Measurements from ENCODE around the gene UVRAG.

Gene UVRAG
- long read RNA-seq, full-length matches to known transcripts = 28 of 56 reads
- long read RNA-seq, partial matches to known transcripts = 14 of 56 reads
- long read RNA-seq, other reads (novel, unspliced or antisense) = 14 of 56 reads

GRCh38 chr11:75814677-75815344 lies at the start of gene UVRAG:
Gene UVRAG (plus strand): TSS chr11:75815210. CDS start chr11:75815408, 198 bp downstream.
- H3K27ac ChIP-seq (replicated peaks) = peak within 1 kb of the TSS; percentile 83
- H3K4me3 ChIP-seq (replicated peaks; ENCODE audit: insufficient read depth, low read length) = peak within 1 kb of the TSS; percentile 88
- DNase-seq (ENCODE audit: low read depth in 1 of 2, low spot score in 1 of 2) = peak; percentile 98 to 99
- peak; percentile 32; the same call in 1 of the 2 replicates for TF ChIP-seq GABPA (IDR thresholded peaks at IDR 0.05; ENCODE audit: low read depth)
- no peak for TF ChIP-seq CTCF (IDR thresholded peaks at IDR 0.05; ENCODE audit: insufficient read depth, low read length)
- TF ChIP-seq REST (IDR thresholded peaks at IDR 0.05; ENCODE audit: insufficient replicate concordance, low read depth) = no peak
- peak; percentile 67; the same call in 1 of the 2 replicates for TF ChIP-seq POLR2AphosphoS5 (IDR thresholded peaks at IDR 0.05; ENCODE audit: low read depth)
- TF ChIP-seq SPI1 (IDR thresholded peaks at IDR 0.05; ENCODE audit: borderline replicate concordance, low read depth) = peak; percentile 90
- no peaks in the 10 kb centered on the region for H3K27me3 ChIP-seq (ENCODE audit: insufficient read depth, poor library complexity, severe bottlenecking)

GRCh38 chr11:75766443-75767227 lies 48.4 kb upstream of the UVRAG start:
- no peak for TF ChIP-seq REST (IDR thresholded peaks at IDR 0.05; ENCODE audit: insufficient replicate concordance, low read depth)
- TF ChIP-seq POLR2AphosphoS5 (IDR thresholded peaks at IDR 0.05; ENCODE audit: low read depth) = no peak
- no peak for TF ChIP-seq CTCF (IDR thresholded peaks at IDR 0.05; ENCODE audit: insufficient read depth, low read length)
- no peak for TF ChIP-seq SPI1 (IDR thresholded peaks at IDR 0.05; ENCODE audit: borderline replicate concordance, low read depth)
- TF ChIP-seq GABPA (IDR thresholded peaks at IDR 0.05; ENCODE audit: low read depth) = no peak

GRCh38 chr11:75767228-75767572 lies 47.8 kb upstream of the UVRAG start:
- no peak overlapping the region for H3K4me3 ChIP-seq (replicated peaks; ENCODE audit: insufficient read depth, low read length)
- H3K27ac ChIP-seq (replicated peaks) = no peak overlapping the region
- H3K27me3 ChIP-seq (ENCODE audit: insufficient read depth, poor library complexity, severe bottlenecking) = no peaks in the 10 kb centered on the region
- no peak for DNase-seq (ENCODE audit: low read depth in 1 of 2, low spot score in 1 of 2)
- TF ChIP-seq POLR2AphosphoS5 (IDR thresholded peaks at IDR 0.05; ENCODE audit: low read depth) = no peak
- TF ChIP-seq REST (IDR thresholded peaks at IDR 0.05; ENCODE audit: insufficient replicate concordance, low read depth) = no peak
- no peak for TF ChIP-seq CTCF (IDR thresholded peaks at IDR 0.05; ENCODE audit: insufficient read depth, low read length)
- no peak for TF ChIP-seq SPI1 (IDR thresholded peaks at IDR 0.05; ENCODE audit: borderline replicate concordance, low read depth)
- TF ChIP-seq GABPA (IDR thresholded peaks at IDR 0.05; ENCODE audit: low read depth) = no peak

More at GRCh38 chr11:75766443-75767227, 48.4 kb upstream of the UVRAG start:
- Histone ChIP-seq H3K27ac (replicated peaks) (no peak overlapping the region), H3K4me3 (replicated peaks; ENCODE audit: insufficient read depth, low read length) (no peak overlapping the region), H3K27me3 (ENCODE audit: insufficient read depth, poor library complexity, severe bottlenecking) (no peaks in the 10 kb centered on the region)
- DNase-seq (ENCODE audit: low read depth in 1 of 2, low spot score in 1 of 2) = no peak

All from HL-60 (cell line).